Stimulated activated CD4-positive, alpha-beta T cell treated with anti-CD3 and anti-CD28 coated beads, TNF-alpha, amount 100 ng/mL, for 4 hours (primary cell): ENCODE data around the gene FAM227A.
"Not testable (repeated sequence)": the region's sequence is repeated elsewhere in the genome, so short reads cannot be mapped to it uniquely, and the experiment has no call there.

Source experiments
- DNase-seq, 3 experiments: peaks; one replicate each; pipeline ENCODE4 v3.0.0-alpha.2; 2020; ENCODE audit warnings: low read depth in 3 of 3

The FAM227A gene

DNA sequence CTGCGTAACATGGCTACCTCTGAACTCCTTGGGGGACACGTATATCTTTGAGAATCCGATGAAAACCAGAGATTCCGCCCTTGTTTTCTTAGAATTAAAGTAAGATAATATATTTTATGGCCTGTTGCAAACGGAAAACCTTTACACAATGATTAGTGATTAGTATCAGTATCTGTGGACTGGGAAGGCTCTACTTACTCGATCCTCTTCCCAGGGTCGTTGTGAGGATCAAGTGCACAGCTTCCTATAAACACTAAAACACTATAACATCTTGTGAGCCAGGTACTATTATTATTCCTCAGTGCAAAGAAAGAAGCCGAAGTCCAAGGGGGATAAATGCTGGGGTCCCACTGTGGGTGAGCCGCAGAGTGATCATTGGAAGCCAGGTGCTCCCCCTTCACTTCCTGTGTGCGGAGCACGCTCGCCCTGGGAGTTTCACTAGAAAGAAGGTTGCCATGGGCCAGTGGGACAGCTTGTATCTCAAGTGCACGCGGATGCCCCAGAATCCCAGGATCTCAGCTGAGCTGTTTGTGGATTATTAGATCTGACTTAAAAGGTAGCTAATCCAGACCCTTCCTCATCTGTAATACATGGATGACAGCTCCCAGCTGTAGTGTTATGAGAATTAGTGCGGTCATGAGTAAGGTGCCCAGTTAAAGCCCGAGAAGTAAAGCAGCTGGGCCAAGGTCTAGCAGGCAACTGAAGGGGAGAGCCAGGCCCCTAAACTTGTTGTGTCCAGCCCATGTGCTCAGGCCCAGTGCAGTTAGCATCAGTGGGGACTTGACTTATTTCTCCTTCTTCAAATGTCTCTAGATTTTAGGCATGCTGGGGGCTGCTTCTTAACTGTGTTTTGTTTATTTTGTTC lies 1.1 kb upstream of the FAM227A start:
- DNase-seq = peak in 1 of 3 experiments; percentile 5

DNA sequence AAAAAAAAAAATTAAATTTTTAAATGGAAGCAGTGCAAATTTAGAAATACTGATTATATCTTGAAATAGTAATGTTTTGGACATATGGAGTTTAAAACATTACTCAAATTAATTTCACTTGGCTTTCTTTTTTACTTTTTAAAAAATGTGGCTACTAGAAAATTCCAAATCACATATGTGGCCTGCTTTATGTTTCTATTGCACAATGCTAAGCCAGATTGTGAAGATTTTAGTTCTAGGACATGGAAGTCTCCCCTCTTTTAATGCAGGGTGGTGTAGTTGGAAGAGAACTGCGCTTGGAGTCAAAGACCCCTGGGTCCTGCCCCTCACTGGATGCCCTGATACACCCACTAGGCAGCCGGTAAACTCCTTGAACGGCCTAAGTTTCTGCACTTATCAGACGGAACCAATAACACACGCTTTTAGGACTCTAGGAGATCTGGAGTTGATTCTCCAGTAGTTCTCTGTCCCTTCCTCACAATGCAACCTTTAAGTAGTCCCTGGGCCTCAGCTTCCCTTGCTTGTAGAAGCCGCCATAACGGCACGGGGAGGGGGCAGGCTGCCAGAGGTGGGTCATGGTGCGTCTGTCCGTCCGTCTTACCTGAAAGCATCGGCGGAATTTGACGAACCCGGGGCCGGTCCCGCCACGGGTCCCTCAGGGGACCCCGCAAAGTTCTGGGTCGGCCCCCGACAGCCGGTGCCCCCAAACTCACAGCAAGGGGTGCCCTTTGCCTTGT lies 505 bp downstream of the FAM227A start:
- DNase-seq = no peak

DNA sequence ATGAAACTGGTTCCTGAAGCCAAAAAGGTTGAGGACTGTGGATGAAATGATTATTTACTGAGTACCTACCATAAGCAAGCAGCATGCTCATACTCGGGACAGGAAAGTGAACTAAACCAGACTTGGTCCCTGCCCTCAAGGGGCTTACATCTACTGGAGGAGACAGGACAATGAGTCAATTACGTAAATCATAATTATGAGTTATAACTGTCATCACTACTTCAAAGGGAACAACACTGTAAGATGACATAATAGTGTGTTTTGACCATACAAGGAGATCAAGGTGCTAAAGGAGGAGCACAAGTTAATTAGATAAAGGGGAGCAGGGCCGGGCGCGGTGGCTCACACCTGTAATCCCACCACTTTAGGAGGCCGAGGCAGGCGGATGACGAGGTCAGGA lies 2.5 kb downstream of the FAM227A start:
- DNase-seq = no peak

DNA sequence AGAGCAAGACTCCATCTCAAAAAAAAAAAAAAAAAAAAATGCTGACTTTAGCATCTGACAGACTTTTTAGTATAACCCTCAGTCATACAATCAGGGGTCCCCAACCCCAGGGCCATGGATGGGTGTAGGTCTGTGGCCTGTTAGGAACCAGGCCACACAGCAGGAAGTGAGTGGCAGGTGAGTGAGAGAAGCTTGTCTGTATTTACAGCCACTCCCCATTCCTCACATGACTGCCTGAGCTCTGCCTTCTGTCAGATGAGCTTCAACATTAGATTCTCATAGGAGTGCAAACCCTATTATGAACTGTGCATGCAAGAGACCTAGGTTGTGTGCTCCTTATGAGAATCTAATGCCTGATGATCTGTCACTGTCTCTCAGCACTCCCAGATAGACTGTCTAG lies 3.3 kb downstream of the FAM227A start:
- no peak for DNase-seq

DNA sequence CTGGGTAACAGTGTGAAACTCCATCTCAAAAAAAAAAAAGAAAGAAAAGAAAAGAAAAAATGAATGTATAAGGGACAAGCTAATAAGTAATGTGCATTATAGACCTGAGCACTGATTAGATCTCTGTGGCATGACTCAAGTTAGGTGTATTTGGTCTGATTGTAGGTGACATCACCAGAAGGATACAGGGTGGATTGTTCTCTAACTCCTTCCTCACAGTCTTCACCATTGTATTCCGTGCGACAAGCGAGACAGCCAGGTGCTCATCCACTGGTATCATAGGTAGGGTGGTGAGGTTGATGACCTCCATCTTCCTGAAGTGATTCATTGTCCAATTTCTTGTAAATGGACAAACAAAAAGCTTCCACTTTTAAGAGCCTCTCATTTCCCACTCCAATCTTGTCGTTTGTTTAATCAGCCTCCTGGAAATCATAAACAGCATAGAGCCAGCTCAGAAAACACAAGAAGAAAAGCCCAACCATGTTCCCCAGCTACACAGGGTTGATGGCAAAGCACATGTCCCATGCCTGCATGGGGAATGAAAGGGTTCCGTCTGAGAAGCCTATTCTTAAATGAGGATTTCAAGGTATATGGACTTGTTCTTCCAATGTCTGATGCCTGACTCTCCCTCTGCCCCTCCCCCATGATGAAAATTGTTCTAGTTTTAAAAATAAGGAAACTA lies 6.2 kb downstream of the FAM227A start:
- DNase-seq = no peak

DNA sequence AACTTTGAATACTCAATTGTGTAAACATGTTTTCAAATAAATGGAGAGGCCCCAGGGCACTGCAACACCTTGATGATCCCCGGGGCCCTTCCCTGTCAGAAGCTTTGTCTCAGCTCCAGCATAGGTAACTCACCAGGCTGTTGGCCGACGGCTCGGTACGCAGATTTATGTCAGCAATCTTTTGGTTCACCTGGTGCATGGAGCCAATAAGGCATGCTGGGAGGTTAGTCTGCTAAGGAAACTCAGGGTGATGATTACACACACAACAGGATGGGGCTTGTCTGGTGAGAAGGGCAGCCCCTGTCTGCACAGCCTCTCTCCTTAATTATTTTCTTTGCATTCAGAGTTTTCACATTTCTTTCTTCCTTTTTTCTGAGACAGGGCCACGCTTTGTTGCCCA lies 10.8 kb downstream of the FAM227A start:
- no peak for DNase-seq

DNA sequence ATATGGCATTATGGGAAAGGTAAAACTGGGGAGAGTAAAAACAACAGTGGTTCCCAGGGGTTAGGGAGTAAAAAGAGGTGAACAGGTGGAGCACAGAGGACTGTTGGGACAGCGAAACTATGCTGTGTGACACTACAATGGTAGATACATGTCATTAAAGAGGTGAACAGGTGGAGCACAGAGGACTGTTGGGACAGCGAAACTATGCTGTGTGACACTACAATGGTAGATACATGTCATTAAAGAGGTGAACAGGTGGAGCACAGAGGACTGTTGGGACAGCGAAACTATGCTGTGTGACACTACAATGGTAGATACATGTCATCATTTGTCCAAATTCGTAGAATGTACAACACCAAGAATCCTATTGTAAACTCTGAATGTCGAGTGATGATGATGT lies 11.9 kb downstream of the FAM227A start:
- not testable (repeated sequence) for DNase-seq

DNA sequence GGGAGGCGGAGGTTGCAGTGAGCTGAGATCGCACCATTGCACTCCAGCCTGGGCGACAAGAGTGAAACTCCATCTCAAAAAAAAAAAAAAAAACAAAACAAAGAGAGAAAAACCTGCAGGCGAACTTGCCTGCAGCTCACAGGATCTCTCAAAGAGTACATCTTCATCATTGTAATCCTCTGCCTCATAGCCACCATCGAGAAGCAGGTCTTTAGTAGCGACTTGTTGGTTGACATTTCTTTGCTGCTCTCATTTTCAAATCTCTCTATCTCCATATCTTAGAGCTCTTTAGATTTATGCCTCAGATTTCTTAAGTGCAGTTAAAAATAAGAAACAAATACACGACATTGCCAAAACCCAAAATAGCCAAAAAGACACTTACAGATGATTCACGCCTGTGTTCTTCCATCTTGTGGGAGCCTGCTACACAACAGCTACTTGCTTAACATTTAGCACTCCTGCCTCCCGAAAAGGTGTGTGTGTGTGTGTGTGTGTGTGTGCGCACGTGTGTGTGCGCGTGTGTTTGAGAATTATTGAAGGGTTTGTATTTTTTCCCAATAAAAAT lies 14.6 kb downstream of the FAM227A start:
- no peak for DNase-seq

DNA sequence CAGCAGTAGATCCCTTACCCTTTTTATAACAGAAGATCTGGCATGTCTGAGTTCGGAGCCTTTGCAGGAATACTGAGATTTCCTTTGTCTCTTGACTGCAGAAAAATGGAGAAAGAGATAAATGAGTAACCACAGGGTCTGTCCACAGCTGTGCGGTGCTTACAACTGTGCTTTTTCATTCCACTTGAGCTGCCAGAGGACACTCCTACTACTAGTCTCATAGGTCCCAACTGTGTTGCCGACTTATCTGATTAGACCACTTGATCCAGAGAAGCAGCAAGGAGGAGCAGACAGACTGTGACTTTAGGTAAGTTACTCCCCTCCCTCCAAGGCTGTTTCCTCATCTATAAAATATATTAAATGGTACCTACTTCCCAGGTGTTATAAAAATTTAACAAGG lies 17.5 kb downstream of the FAM227A start:
- no peak for DNase-seq

DNA sequence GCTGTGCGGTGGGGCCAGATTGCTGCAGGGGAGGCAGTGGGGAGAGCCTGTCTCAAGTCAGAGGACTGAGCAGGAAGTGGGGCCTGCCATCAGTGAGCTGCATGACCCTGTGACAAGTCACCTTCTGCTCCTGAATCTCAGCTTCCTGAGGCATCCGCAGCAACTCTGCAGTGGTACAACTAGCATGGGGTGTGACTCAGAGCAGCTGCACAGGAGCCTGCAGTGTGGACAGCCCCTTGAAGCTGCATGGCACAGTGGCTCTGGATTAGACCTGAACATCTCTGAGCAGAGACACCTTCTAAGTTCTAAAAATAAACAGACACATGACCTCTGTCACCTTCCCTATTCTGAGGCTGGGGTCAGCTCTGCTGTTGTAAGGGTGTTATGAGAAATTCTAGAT lies 18.0 kb downstream of the FAM227A start:
- DNase-seq = no peak

DNA sequence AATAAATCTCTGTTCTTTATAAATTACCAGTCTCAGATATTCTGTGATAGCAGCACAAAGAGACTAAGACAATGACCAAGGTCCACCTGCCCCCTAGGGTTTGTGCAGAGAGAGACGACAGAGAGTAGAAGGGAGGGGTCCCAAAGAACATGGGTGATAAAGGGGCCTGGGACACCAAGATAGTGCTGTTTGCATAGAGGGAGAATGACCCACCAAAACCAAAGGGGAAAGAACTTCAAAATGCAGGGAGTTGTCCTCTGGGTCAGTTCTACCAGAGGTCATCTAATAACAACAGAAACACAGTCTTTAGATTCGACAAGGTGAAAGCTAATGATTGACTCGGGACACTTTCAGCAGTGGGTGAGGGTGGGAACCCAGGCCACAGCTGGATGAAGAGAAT lies 23.7 kb downstream of the FAM227A start:
- DNase-seq = no peak

DNA sequence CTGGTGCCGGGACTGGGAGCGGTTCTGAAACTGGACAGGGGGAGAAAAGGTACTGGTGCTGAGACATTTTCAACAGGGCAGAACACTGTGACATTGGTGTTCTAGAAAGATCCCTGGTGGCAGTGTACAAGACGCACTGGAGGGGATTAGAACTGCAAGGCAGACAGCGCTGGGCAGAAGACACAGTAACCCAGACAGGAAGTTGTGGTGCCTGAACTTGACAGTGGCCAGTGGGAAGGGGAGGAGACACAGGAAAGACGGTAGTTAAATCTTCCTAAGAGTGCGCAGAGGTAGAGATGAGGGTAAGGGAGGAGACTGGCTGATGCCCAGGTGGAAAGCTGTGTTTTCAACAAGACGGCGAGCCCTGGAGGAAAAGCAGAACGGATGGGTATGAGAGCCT lies 24.5 kb downstream of the FAM227A start:
- no peak for DNase-seq

DNA sequence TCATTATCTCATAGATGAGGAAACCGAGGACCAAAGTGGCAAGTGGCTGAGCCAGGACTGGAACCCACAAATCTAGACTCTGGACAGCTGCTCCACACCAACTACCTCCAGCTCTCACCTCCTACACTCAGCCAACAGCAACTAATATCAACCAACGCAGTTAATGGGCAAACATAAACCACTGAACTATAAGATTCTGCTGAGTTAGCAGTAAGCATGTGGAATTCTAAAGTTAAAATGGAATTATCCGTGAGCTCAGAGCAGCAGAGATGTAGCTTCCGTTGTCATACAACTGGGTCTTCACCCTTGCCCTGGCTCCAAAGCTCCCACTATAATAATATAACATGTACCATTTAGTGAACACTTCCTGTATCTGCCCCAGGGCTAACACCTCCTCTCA lies 27.1 kb downstream of the FAM227A start:
- DNase-seq = no peak

DNA sequence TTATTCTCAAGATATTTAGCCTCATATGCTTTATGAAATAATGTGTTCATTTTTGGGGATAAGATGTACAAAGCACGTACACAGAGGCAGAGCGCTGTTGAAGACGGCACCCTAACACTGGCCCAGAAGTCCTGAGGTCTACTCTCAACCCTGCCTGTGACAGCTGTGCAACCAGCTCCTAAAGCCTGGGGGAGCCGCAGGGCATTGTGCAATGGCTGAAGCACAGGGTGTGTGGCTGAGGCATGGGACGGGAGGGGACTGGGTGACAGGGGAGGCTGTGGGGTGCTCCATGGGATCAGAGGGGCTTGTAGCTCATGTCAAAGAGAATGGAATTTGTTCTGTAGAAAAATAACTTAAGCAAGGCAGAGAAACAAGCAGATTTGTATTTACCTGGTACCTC lies 27.7 kb downstream of the FAM227A start:
- DNase-seq = no peak

DNA sequence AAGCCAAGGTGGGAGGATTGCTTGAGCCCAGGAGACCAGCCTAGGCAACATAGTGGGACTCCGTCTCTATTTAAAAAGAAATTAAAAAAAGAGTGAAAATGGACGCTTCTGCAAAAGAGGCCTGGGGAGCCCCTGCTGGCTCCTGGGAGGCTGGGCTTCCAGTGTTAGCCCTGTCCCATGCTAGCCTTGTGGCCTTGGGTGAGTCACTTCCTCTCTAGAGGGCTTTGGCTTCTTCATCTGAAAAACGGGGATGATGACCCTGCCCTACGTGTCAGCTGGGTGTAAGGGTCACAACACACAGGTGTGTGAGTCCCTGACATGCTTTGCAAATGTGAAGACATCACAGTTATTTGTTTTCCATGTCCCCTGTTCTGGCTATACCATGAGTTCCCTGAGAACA lies 32.8 kb downstream of the FAM227A start:
- DNase-seq = no peak

DNA sequence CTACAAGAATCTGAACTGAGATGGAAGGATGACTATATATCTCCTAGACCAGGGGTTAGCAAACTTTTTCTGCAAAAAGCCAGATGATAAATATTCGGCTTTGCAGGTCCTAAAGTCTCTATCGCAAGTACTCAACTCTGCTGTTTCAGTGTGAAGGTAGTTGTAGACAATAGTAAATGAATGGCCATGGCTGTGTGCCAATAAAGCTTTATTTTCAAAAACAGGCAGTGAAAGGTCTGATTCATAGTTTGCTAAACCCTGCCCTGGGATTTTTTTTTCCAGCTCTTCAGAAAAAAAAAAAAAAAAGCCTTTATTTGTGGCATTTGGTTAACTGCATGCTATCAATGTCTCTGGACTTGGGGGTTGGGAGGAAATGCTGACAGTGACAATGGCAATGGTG lies 37.5 kb downstream of the FAM227A start:
- DNase-seq = no peak

DNA sequence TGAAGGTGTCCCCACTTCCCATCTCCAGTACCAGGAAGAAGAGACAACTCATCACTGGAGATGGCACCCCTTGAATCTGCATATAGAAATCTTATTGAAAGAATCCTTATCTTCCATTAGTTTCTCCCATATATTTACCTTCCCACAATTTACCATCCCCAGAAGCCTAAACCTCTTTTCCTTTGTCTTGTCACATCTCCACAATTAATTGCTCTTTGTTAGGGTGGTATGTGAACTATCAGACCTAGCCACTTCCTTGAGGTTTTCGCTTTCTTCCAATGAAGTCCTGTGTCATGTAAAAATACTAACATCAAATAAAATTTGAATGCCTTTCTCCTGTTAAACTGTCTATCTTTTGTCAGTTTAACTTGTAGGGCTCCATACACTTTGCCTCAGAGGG lies 37.9 kb downstream of the FAM227A start:
- DNase-seq = no peak

DNA sequence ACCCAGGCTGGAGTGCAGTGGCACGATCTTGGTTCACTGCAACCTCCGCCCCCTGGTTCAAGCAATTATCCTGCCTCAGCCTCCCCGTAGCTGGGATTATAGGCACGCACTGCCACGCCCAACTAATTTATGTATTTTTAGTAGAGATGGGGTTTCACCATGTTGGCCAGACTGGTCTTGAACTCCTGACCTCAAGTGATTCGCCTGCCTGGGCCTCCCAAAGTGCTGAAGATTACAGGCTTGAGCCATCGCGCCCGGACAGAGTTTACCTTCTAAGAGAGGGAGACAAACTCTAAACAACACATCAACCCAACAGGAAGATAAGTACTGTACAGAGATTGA lies 41.2 kb downstream of the FAM227A start:
- DNase-seq = not testable (repeated sequence)

DNA sequence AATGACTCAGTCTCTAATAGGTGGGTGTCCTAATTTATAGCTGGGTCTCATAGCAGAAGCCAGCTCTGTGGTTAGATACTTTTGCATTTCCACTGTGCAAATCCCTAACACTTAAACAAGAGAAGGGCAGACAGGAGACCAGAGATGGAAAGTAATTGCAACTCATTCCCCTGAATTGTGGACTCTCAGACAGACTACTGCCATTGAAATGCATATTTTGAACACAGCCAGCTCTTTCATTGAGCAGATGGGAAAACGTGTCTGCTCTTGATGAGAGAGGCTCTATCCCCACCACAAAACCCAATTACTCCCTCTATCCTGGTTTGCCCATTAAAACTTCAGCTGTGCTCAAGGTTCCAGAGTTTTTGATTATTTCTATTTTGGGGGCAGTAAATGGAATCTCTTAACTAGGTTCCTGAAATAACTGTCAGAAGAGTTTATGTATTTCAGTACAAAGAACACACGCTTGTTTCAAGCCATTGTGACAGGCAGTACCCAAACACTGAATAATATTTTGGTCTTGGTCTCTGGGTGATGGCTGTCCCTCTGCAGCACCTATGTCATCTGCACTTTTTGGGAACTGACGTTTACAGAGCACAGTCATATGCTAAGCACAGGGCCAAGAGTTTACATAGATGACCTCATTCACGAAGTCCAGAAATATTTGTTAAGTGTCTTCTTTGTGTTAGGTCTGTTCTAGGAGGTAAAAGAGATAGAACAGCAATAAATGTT lies 41.7 kb downstream of the FAM227A start:
- no peak for DNase-seq

DNA sequence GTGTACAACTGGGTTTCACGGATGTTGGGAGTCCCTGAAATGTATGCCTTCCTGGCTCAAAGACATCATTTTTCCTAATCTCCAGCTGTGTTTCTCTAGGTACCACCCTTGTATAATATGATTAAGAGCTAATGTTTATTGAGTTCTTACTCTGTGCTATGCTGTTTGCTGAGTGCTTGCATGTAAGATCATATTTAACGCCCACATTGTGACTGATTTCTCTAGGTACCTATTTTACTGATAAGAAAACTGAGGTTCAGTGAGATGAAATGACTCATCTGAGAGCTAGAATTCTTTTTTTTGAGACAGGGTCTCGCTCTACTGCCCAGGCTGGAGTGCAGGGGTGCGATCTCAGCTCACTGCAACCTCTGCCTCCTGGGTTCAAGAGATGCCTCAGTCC lies 42.6 kb downstream of the FAM227A start:
- DNase-seq = no peak

DNA sequence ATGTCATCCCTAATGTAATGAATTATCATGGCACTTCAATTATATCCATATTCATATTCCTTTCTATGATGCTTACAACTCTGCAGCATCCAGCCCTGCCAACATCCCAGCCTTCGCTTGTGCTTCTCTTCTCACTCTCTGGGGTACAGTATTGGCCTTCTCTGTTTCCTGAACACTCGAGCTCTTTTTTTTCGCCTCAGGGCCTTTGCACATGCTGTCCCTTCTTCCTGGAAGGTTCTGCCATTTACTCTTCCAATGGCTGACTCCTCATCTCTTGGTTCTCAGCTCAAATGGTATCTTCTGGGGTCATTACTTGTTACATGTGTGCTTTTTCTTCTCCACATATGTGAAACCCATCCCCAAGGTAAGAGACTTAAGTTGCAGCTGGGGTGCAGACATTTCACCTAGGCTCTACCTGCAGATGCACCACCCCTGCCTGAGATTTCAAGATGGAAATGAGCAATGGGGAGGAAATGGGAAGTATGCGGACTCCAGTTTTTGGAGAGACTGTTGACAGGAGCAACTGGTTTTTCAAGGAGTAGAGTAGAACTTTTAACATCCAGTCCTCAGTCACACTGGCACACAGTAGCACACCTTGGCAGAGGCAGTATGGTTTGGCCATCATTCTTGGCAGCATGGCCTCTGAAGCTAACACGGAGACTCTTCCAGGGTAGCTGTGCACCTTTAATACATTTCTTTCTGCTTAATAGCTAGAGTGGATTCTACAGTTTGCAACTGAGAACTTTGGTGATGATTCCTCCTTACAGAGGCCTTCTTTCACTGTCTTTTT lies 43.8 kb downstream of the FAM227A start:
- no peak for DNase-seq
